Activated CD8-positive, alpha-beta memory T cell treated with anti-CD3 and anti-CD28 coated beads, Interleukin-2, amount 10 ng/mL, durations not matched to agents 7 days and 5 days (primary cell): Measurements from ENCODE around the gene RHCE. TPM values are rescaled to one million over a fixed set of nuclear protein-coding genes. Genes with fewer than 3 reads are reported as not detected.
A peak's percentile ranks its signal among the peaks of the same experiment; 100 is the strongest.
"Not testable (repeated sequence)": the region's sequence is repeated elsewhere in the genome, so short reads cannot be mapped to it uniquely, and the experiment has no call there.

ENCODE experiments used
- ATAC-seq: fragments of 150-1000 bp; cut with Tn5 transposase; one replicate; pipeline ENCODE4 v1.10.0; 2021; ENCODE audit warnings: moderate library complexity
- CTCF ChIA-PET: fragments of 350-600 bp; sonication (Branson Sonifier 250); formaldehyde crosslinking; loops from one replicate; lab custom pipeline; 2021; ENCODE audit warnings: antibody characterized with exemption; lab: Charles Lee
- DNase-seq: peaks from one replicate; pipeline ENCODE4 v3.0.0-alpha.2; 2020
- H3K27ac Mint-ChIP-seq: one replicate; pipeline ENCODE4 v1.8.0; 2021; ENCODE audit warnings: mild to moderate bottlenecking, mixed read lengths
- H3K27me3 Mint-ChIP-seq: one replicate; pipeline ENCODE4 v1.8.0; 2021; ENCODE audit warnings: mixed read lengths
- H3K36me3 Mint-ChIP-seq: one replicate; pipeline ENCODE4 v1.8.0; 2021; ENCODE audit warnings: mild to moderate bottlenecking, mixed read lengths
- H3K4me1 Mint-ChIP-seq: one replicate; pipeline ENCODE4 v1.8.0; 2021; ENCODE audit warnings: mixed read lengths
- H3K4me3 Mint-ChIP-seq: one replicate; pipeline ENCODE4 v1.8.0; 2021; ENCODE audit warnings: mild to moderate bottlenecking, moderate library complexity, mixed read lengths
- H3K9me3 Mint-ChIP-seq: one replicate; pipeline ENCODE4 v1.8.0; 2022; ENCODE audit warnings: low read depth, mixed read lengths
- total RNA-seq, 2 experiments: library from RNA; stranded (reverse); gene quantifications; one replicate each; pipeline ENCODE4 v1.2.3, GENCODE V29; 2021

RHCE gene
- total RNA-seq, 2 experiments from 2014 or later: not detected

GRCh38 chr1:25409641-25410427 is 10.8 kb downstream of the RHCE start:
- H3K4me1 Mint-ChIP-seq, H3K27ac Mint-ChIP-seq, CTCF ChIA-PET, H3K27me3 Mint-ChIP-seq, H3K4me3 Mint-ChIP-seq, H3K36me3 Mint-ChIP-seq, H3K9me3 Mint-ChIP-seq, DNase-seq, ATAC-seq: not testable (repeated sequence)

GRCh38 chr1:25405731-25406305 is 14.8 kb downstream of the RHCE start:
- H3K27ac Mint-ChIP-seq, H3K4me3 Mint-ChIP-seq, H3K9me3 Mint-ChIP-seq, H3K36me3 Mint-ChIP-seq, DNase-seq, CTCF ChIA-PET, ATAC-seq, H3K4me1 Mint-ChIP-seq: not testable (repeated sequence)
- peaks cover 11% of the 10 kb centered on the region for H3K27me3 Mint-ChIP-seq

- not testable (repeated sequence) for H3K9me3 Mint-ChIP-seq, H3K27ac Mint-ChIP-seq, H3K4me3 Mint-ChIP-seq, H3K4me1 Mint-ChIP-seq, DNase-seq, H3K36me3 Mint-ChIP-seq
- H3K27me3 Mint-ChIP-seq: peaks cover 15% of the 10 kb centered on the region
- CTCF ChIA-PET: interaction anchor here (0.7 kb wide), 1 partner anchor 119 kb away, joined by 5 read pairs; no protein-coding TSS in a partner anchor
- ATAC-seq: peak; percentile 83
Observed at GRCh38 chr1:25402947-25403803, 17.4 kb downstream of the RHCE start.

GRCh38 chr1:25398079-25398478 is 22.5 kb downstream of the RHCE start:
- DNase-seq, H3K27ac Mint-ChIP-seq, H3K9me3 Mint-ChIP-seq, H3K4me3 Mint-ChIP-seq, CTCF ChIA-PET, H3K4me1 Mint-ChIP-seq, ATAC-seq, H3K36me3 Mint-ChIP-seq: not testable (repeated sequence)
- peaks cover 27% of the 10 kb centered on the region for H3K27me3 Mint-ChIP-seq

GRCh38 chr1:25397549-25397948 is 23.1 kb downstream of the RHCE start:
- H3K4me3 Mint-ChIP-seq: not testable (repeated sequence)

GRCh38 chr1:25392841-25393240 is 27.8 kb downstream of the RHCE start:
- no peak for DNase-seq
- Mint-ChIP-seq H3K27me3 (peaks cover 12% of the 10 kb centered on the region), H3K27ac (no peak overlapping the region), H3K36me3 (no peaks in the 10 kb centered on the region), H3K4me3 (no peak overlapping the region), H3K9me3 (no peaks in the 10 kb centered on the region), H3K4me1 (peaks cover 3% of the 10 kb centered on the region)
- CTCF ChIA-PET: no interaction called here
- ATAC-seq: no peak

More at GRCh38 chr1:25397549-25397948, 23.1 kb downstream of the RHCE start:
- H3K27ac Mint-ChIP-seq, ATAC-seq, DNase-seq, H3K9me3 Mint-ChIP-seq, H3K36me3 Mint-ChIP-seq, CTCF ChIA-PET, H3K4me1 Mint-ChIP-seq: not testable (repeated sequence)
- H3K27me3 Mint-ChIP-seq: peaks cover 24% of the 10 kb centered on the region

- H3K36me3 Mint-ChIP-seq, DNase-seq, H3K4me1 Mint-ChIP-seq, H3K9me3 Mint-ChIP-seq, H3K27me3 Mint-ChIP-seq, CTCF ChIA-PET, H3K4me3 Mint-ChIP-seq, H3K27ac Mint-ChIP-seq, ATAC-seq: not testable (repeated sequence)
Observed at GRCh38 chr1:25389721-25390120, 30.9 kb downstream of the RHCE start.

GRCh38 chr1:25388691-25389090 is 31.9 kb downstream of the RHCE start:
- DNase-seq, H3K36me3 Mint-ChIP-seq, ATAC-seq, H3K4me3 Mint-ChIP-seq, CTCF ChIA-PET, H3K4me1 Mint-ChIP-seq, H3K27ac Mint-ChIP-seq, H3K27me3 Mint-ChIP-seq, H3K9me3 Mint-ChIP-seq: not testable (repeated sequence)

- H3K36me3 Mint-ChIP-seq, H3K27me3 Mint-ChIP-seq, H3K9me3 Mint-ChIP-seq, H3K4me1 Mint-ChIP-seq, DNase-seq, CTCF ChIA-PET, H3K4me3 Mint-ChIP-seq, ATAC-seq, H3K27ac Mint-ChIP-seq: not testable (repeated sequence)
Observed at GRCh38 chr1:25387096-25387495, 33.5 kb downstream of the RHCE start.

GRCh38 chr1:25383875-25384274 is 36.8 kb downstream of the RHCE start:
- DNase-seq, H3K4me1 Mint-ChIP-seq, ATAC-seq, CTCF ChIA-PET, H3K27ac Mint-ChIP-seq, H3K27me3 Mint-ChIP-seq, H3K9me3 Mint-ChIP-seq, H3K4me3 Mint-ChIP-seq, H3K36me3 Mint-ChIP-seq: not testable (repeated sequence)

GRCh38 chr1:25383090-25383489 is 37.5 kb downstream of the RHCE start:
- H3K27ac Mint-ChIP-seq, DNase-seq, CTCF ChIA-PET, H3K9me3 Mint-ChIP-seq, ATAC-seq, H3K4me3 Mint-ChIP-seq, H3K36me3 Mint-ChIP-seq, H3K4me1 Mint-ChIP-seq, H3K27me3 Mint-ChIP-seq: not testable (repeated sequence)

GRCh38 chr1:25382543-25382942 is 38.1 kb downstream of the RHCE start:
- H3K36me3 Mint-ChIP-seq, DNase-seq, H3K27ac Mint-ChIP-seq, H3K4me1 Mint-ChIP-seq, H3K27me3 Mint-ChIP-seq, H3K4me3 Mint-ChIP-seq, CTCF ChIA-PET, ATAC-seq, H3K9me3 Mint-ChIP-seq: not testable (repeated sequence)

- H3K9me3 Mint-ChIP-seq, H3K4me3 Mint-ChIP-seq, CTCF ChIA-PET, H3K27me3 Mint-ChIP-seq, H3K36me3 Mint-ChIP-seq, H3K27ac Mint-ChIP-seq, H3K4me1 Mint-ChIP-seq, ATAC-seq, DNase-seq: not testable (repeated sequence)
Observed at GRCh38 chr1:25378367-25378766, 42.3 kb downstream of the RHCE start.
